ENCODE data around the gene GPATCH8. TPM values are rescaled to one million over a fixed set of nuclear protein-coding genes. Genes with fewer than 3 reads are reported as not detected.
A peak's percentile ranks its signal among the peaks of the same experiment; 100 is the strongest.

Gene GPATCH8
- total RNA-seq, 1 donor from 2014 or later = 62.6 TPM

- TF ChIP-seq, protein P1, sequence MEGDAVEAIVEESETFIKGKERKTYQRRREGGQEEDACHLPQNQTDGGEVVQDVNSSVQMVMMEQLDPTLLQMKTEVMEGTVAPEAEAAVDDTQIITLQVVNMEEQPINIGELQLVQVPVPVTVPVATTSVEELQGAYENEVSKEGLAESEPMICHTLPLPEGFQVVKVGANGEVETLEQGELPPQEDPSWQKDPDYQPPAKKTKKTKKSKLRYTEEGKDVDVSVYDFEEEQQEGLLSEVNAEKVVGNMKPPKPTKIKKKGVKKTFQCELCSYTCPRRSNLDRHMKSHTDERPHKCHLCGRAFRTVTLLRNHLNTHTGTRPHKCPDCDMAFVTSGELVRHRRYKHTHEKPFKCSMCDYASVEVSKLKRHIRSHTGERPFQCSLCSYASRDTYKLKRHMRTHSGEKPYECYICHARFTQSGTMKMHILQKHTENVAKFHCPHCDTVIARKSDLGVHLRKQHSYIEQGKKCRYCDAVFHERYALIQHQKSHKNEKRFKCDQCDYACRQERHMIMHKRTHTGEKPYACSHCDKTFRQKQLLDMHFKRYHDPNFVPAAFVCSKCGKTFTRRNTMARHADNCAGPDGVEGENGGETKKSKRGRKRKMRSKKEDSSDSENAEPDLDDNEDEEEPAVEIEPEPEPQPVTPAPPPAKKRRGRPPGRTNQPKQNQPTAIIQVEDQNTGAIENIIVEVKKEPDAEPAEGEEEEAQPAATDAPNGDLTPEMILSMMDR (IDR thresholded peaks at IDR 0.05; ENCODE audit: partially characterized antibody, unreplicated experiment) = no peak
- H3K36me3 Mint-ChIP-seq (ENCODE audit: unreplicated experiment) = peaks cover 4% of the 10 kb centered on the region
- H3K9me3 Mint-ChIP-seq (ENCODE audit: unreplicated experiment) = no peaks in the 10 kb centered on the region
- DNase-seq = no peak
- peaks cover 2% of the 10 kb centered on the region for H3K27me3 Mint-ChIP-seq (ENCODE audit: unreplicated experiment)
- no peak overlapping the region for H3K4me3 Mint-ChIP-seq (ENCODE audit: unreplicated experiment)
- no peaks in the 10 kb centered on the region for H3K4me1 Mint-ChIP-seq (ENCODE audit: low read depth, unreplicated experiment)
- no peak overlapping the region for H3K27ac Mint-ChIP-seq (ENCODE audit: unreplicated experiment)
Measured at GRCh38 chr17:44417553-44417952, 85.7 kb downstream of the GPATCH8 start.

DNA sequence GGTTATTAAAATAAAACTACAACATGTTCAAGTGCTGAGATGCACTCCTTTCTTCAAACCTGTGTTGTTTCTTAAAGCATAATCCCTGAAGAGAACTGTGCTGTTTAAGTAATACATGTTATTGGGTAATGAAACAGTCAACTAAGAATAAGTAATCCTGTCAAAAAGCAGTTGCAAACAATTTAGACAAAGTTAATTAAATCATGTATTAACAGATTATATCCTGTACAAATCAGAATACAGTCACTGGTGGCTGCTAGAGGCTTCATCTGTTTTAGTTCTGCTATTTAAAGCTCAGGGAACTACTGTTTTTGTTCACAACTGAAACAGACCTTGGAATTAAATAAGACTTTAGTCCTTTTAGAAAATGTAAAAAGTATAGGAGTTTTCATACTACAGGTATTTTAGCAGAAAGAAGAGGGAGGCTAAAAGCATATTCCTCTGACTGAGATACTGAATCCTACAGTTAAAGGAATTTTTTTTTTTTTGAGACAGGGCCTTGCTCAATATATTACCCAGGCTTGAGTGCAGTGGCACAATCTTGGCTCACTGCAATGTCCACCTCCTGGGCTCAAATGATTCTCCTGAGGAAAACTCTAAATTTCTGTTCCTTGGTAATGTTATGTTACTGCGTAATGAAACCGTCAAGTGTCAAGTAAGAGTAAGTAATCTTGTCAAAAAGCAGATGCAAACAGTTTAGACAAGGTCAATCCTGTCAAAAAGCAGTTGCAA is 86.5 kb downstream of the GPATCH8 start:
- Mint-ChIP-seq H3K4me3 (ENCODE audit: unreplicated experiment) (no peak overlapping the region), H3K4me1 (ENCODE audit: low read depth, unreplicated experiment) (no peaks in the 10 kb centered on the region), H3K36me3 (ENCODE audit: unreplicated experiment) (peaks cover 5% of the 10 kb centered on the region), H3K27ac (ENCODE audit: unreplicated experiment) (no peak overlapping the region), H3K9me3 (ENCODE audit: unreplicated experiment) (no peaks in the 10 kb centered on the region), H3K27me3 (ENCODE audit: unreplicated experiment) (peaks cover 3% of the 10 kb centered on the region)
- DNase-seq = no peak
- TF ChIP-seq, protein P1 (IDR thresholded peaks at IDR 0.05; ENCODE audit: partially characterized antibody, unreplicated experiment) = no peak

DNA sequence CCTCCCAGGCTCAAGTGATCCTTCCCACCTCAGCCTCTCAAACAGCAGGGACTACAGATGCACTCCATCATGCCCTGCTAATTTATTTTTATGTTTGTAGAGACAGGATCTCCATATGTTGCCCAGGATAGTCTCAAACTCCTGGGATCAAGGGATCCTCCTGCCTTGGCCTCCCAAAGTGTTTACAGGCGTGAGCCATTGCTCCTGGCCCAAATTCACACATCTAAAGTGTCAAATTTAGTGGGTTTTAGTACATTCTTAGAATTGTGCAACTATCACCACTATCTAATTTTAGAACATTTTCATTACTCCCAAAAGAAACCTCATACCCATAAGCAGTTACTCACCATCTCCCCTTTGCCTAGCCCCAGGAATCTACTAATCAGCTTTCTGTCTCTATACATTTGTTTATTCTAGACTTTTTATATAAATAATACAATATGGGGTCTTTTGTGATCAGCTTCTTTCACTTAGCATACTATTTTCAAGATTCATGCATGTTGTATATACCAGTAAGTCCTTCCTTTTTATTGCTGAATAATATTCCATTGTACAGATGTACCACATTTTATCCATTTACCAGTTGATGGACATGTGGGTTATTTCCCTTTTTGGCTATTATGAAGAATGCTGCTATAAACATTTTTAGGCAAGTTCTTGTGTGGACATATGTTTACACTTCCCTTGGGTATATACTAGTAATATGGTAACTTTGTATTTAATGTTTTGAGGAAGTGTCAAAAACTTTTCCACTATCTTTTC is 88.6 kb downstream of the GPATCH8 start:
- H3K27ac Mint-ChIP-seq (ENCODE audit: unreplicated experiment) = no peak overlapping the region
- TF ChIP-seq, protein P1 (IDR thresholded peaks at IDR 0.05; ENCODE audit: partially characterized antibody, unreplicated experiment) = no peak
- H3K36me3 Mint-ChIP-seq (ENCODE audit: unreplicated experiment) = peaks cover 5% of the 10 kb centered on the region
- H3K4me3 Mint-ChIP-seq (ENCODE audit: unreplicated experiment) = no peak overlapping the region
- no peak for DNase-seq
- no peaks in the 10 kb centered on the region for H3K9me3 Mint-ChIP-seq (ENCODE audit: unreplicated experiment)
- H3K4me1 Mint-ChIP-seq (ENCODE audit: low read depth, unreplicated experiment) = no peaks in the 10 kb centered on the region
- H3K27me3 Mint-ChIP-seq (ENCODE audit: unreplicated experiment) = peaks cover 3% of the 10 kb centered on the region

- Mint-ChIP-seq H3K27ac (ENCODE audit: unreplicated experiment) (no peak overlapping the region), H3K4me1 (ENCODE audit: low read depth, unreplicated experiment) (no peaks in the 10 kb centered on the region), H3K9me3 (ENCODE audit: unreplicated experiment) (no peaks in the 10 kb centered on the region), H3K36me3 (ENCODE audit: unreplicated experiment) (peaks cover 5% of the 10 kb centered on the region), H3K4me3 (ENCODE audit: unreplicated experiment) (no peak overlapping the region), H3K27me3 (ENCODE audit: unreplicated experiment) (peaks cover 3% of the 10 kb centered on the region)
- TF ChIP-seq, protein P1 (IDR thresholded peaks at IDR 0.05; ENCODE audit: partially characterized antibody, unreplicated experiment) = peak; percentile 15
- DNase-seq = no peak
Measured at GRCh38 chr17:44409309-44410028, 93.7 kb downstream of the GPATCH8 start.
